Panc1 (cell line): ENCODE measurements around the gene SCAF1. TPM values are rescaled to one million over a fixed set of nuclear protein-coding genes. Genes with fewer than 3 reads are reported as not detected.

ENCODE experiments used
- ATAC-seq: fragments of 200-7000 bp; cut with Tn5 transposase; 2 replicates; pipeline ENCODE4 v1.9.1; 2020; ENCODE audit warnings: mild to moderate bottlenecking, moderate library complexity
- BruUV-seq: library from RNA; stranded (reverse); fragments of 400-500 nt; replicated peaks from 2 replicates; lab custom pipeline; 2021; lab: Mats Ljungman, UMichigan
- CTCF ChIA-PET: fragments of 300-600 bp; sonication (Branson Sonifier 250); formaldehyde crosslinking; loops from one replicate; lab custom pipeline; 2022; ENCODE audit warnings: antibody characterized with exemption; lab: Charles Lee
- POLR2A ChIA-PET: fragments of 300-600 bp; sonication (Branson Sonifier 250); formaldehyde crosslinking; loops from one replicate; lab custom pipeline; 2022; ENCODE audit warnings: antibody characterized with exemption; lab: Charles Lee
- DNase-seq: peaks from one replicate; pipeline ENCODE4 v3.0.0-alpha.2; 2010; ENCODE audit warnings: low read depth, low spot score
- H3K27ac ChIP-seq: 2 replicates; pipeline ENCODE4 v1.5.1; 2011; ENCODE audit warnings: mild to moderate bottlenecking, low read length, inconsistent platforms
- H3K27me3 ChIP-seq: fragments of 200-500 bp; sonication (Bioruptor generic); 2 replicates; pipeline ENCODE4 v1.6.0; 2014; ENCODE audit warnings: low read length, inconsistent platforms; ENCODE audit not compliant: control insufficient read depth, insufficient read depth
- H3K36me3 ChIP-seq: fragments of 200-500 bp; sonication (Bioruptor generic); 2 replicates; pipeline ENCODE4 v1.5.1; 2014; ENCODE audit warnings: inconsistent platforms, mild to moderate bottlenecking, low read length, moderate library complexity; ENCODE audit not compliant: control insufficient read depth, insufficient read depth
- H3K4me1 ChIP-seq: 2 replicates; pipeline ENCODE4 v1.5.1; 2011; ENCODE audit warnings: inconsistent platforms, mild to moderate bottlenecking, low read length, moderate library complexity; ENCODE audit not compliant: control insufficient read depth, insufficient read depth
- H3K4me3 ChIP-seq, 2 experiments: 2 replicates each; pipeline ENCODE4 v1.5.1; 2011 to 2012; ENCODE audit warnings: low read depth in 2 of 2, low read length in 2 of 2, mild to moderate bottlenecking in 2 of 2, inconsistent platforms in 1 of 2, moderate library complexity in 1 of 2
- H3K9me3 ChIP-seq: fragments of 200-500 bp; sonication (Bioruptor generic); 2 replicates; pipeline ENCODE4 v1.5.1; 2014; ENCODE audit warnings: low read depth, mild to moderate bottlenecking, inconsistent platforms, low read length, moderate library complexity; ENCODE audit not compliant: control insufficient read depth, insufficient read depth
- CTCF ChIP-seq: fragments of 450-650 bp; IDR thresholded peaks from 2 replicates; pipeline ENCODE4 v1.5.1; 2017; ENCODE audit warnings: mild to moderate bottlenecking
- POLR2AphosphoS5 ChIP-seq: IDR thresholded peaks from 2 replicates; pipeline ENCODE4 v1.6.1; 2012; ENCODE audit warnings: mild to moderate bottlenecking, low read depth, low read length, moderate library complexity
- REST ChIP-seq, 2 experiments: IDR thresholded peaks; 2 replicates each; pipeline ENCODE4 v1.6.1; 2011 to 2012; ENCODE audit warnings: low read depth in 2 of 2, control low read depth in 1 of 2, low read length in 1 of 2, mild to moderate bottlenecking in 1 of 2, moderate library complexity in 1 of 2; ENCODE audit not compliant: insufficient read depth in 1 of 2
- SIN3A ChIP-seq: IDR thresholded peaks from 2 replicates; pipeline ENCODE4 v1.6.1; 2012; ENCODE audit warnings: low read depth, mild to moderate bottlenecking, low read length, moderate library complexity, borderline replicate concordance; ENCODE audit not compliant: insufficient read depth
- TCF7L2 ChIP-seq: IDR thresholded peaks from 2 replicates; pipeline ENCODE4 v1.6.1; 2011; ENCODE audit warnings: mild to moderate bottlenecking, low read depth, low read length, inconsistent platforms
- in situ Hi-C: cut with HindIII; loops from 2 replicates; pipeline ENCODE4 v1.10.0; 2016; ENCODE audit warnings: low sequenced_read_pairs, low pct_unique_long_range_greater_than_20kb
- intact Hi-C: fragments of 100-400 bp; cut with micrococcal nuclease; formaldehyde crosslinking; loops from one replicate; pipeline ENCODE4 v1.10.0; 2022; ENCODE audit not compliant: unreplicated experiment
- total RNA-seq: library from RNA; stranded (reverse); gene quantifications from one replicate; pipeline ENCODE4 v1.2.1, GENCODE V29; 2021; ENCODE audit not compliant: unreplicated experiment

The SCAF1 gene
- total RNA-seq, 1 experiment from 2014 or later, result 77.4 TPM

- ChIA-PET CTCF (no interaction called here), POLR2A (no interaction called here)
- intact Hi-C loops (no loop called here), in situ Hi-C loops (no loop called here)
- Histone ChIP-seq H3K4me3 (peak overlapping the region; percentile 1 to 10; a peak in 1 of 4 replicates), H3K27ac (peak overlapping the region; percentile 65; the same call in 1 of the 2 replicates), H3K4me1 (peaks cover 21% of the 10 kb centered on the region), H3K27me3 (no peaks in the 10 kb centered on the region), H3K36me3 (peaks cover 14% of the 10 kb centered on the region), H3K9me3 (no peaks in the 10 kb centered on the region)
- BruUV-seq, result no TSS peak
- no peak for TF ChIP-seq POLR2AphosphoS5
- peak; percentile 98 for TF ChIP-seq CTCF
- DNase-seq, result no peak
- ATAC-seq, result peak; percentile 18
Measured at GRCh38 chr19:49680421-49681351, 38.7 kb downstream of the SCAF1 start.

GRCh38 chr19:49681830-49682229, 39.8 kb downstream of the SCAF1 start:
- Histone ChIP-seq H3K4me1 (peaks cover 21% of the 10 kb centered on the region), H3K36me3 (peaks cover 14% of the 10 kb centered on the region), H3K27me3 (no peaks in the 10 kb centered on the region), H3K27ac (no peak overlapping the region), H3K4me3 (no peak overlapping the region), H3K9me3 (no peaks in the 10 kb centered on the region)
- DNase-seq (no peak), ATAC-seq (no peak)
- no TSS peak for BruUV-seq
- in situ Hi-C loops, result no loop called here
- intact Hi-C loops, result no loop called here
- TF ChIP-seq REST (IDR thresholded peaks at IDR 0.05; ENCODE audit: insufficient read depth in 1 of 2, low read depth in 2 of 2, low read length in 1 of 2) (no peak), TCF7L2 (no peak), SIN3A (no peak), CTCF (no peak), POLR2AphosphoS5 (no peak)
- ChIA-PET CTCF (no interaction called here), POLR2A (no interaction called here)
